ENCODE measurements around the gene EXOC4.

Gene EXOC4

DNA sequence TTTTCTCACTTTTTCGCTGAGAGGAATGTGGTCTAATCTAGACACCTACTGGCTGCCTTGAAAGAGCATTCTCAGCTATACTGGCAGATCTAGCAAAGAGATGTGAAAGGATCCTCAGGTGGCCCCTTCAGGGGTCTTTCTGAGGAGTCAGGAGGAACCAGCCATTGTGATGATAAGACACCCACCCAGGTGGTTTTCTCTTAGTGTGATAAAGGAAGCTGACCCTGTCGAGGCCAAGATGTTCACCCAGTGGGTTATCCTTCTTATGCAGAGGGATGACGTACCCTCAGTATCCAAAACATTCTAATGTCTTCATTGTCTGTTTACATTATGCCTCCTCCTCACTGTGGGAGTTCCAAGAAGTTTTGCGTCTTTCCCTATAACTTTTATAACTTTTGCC is 776.0 kb downstream of the EXOC4 start:
- Histone ChIP-seq H3K79me2 (ENCODE audit: insufficient read depth, low read length) (no peaks in the 10 kb centered on the region), H3K27me3 (ENCODE audit: insufficient read depth, low read length, poor library complexity, severe bottlenecking) (no peaks in the 10 kb centered on the region), H3K4me3 (ENCODE audit: low read length, poor library complexity, severe bottlenecking) (no peak overlapping the region), H3K9me3 (ENCODE audit: insufficient read depth, low read depth, low read length) (peaks cover 4% of the 10 kb centered on the region; the same call in 1 of the 2 replicates), H3K9ac (ENCODE audit: low read depth, low read length, poor library complexity, severe bottlenecking) (no peak overlapping the region), H2AFZ (ENCODE audit: low read length) (no peak overlapping the region), H3K9me2 (replicated peaks; ENCODE audit: low read depth, low read length) (no peaks in the 10 kb centered on the region), H3K4me2 (ENCODE audit: low read depth, low read length, poor library complexity, severe bottlenecking) (no peak overlapping the region), H3K36me3 (ENCODE audit: insufficient read depth, low read length) (no peaks in the 10 kb centered on the region), H3F3A (ENCODE audit: low read depth) (no peaks in the 10 kb centered on the region; the same call in 1 of the 2 replicates), H3K4me1 (ENCODE audit: insufficient read depth, low read length, poor library complexity, severe bottlenecking) (peaks cover 28% of the 10 kb centered on the region), H4K20me1 (ENCODE audit: insufficient read depth, low read length, poor library complexity, severe bottlenecking) (no peaks in the 10 kb centered on the region)
- TF ChIP-seq, protein P1, sequence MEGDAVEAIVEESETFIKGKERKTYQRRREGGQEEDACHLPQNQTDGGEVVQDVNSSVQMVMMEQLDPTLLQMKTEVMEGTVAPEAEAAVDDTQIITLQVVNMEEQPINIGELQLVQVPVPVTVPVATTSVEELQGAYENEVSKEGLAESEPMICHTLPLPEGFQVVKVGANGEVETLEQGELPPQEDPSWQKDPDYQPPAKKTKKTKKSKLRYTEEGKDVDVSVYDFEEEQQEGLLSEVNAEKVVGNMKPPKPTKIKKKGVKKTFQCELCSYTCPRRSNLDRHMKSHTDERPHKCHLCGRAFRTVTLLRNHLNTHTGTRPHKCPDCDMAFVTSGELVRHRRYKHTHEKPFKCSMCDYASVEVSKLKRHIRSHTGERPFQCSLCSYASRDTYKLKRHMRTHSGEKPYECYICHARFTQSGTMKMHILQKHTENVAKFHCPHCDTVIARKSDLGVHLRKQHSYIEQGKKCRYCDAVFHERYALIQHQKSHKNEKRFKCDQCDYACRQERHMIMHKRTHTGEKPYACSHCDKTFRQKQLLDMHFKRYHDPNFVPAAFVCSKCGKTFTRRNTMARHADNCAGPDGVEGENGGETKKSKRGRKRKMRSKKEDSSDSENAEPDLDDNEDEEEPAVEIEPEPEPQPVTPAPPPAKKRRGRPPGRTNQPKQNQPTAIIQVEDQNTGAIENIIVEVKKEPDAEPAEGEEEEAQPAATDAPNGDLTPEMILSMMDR (conservative IDR thresholded peaks at IDR 0.05; ENCODE audit: low read length) = no peak
- no peak for TF ChIP-seq EZH2phosphoT487 (IDR thresholded peaks at IDR 0.05; ENCODE audit: borderline replicate concordance)

DNA sequence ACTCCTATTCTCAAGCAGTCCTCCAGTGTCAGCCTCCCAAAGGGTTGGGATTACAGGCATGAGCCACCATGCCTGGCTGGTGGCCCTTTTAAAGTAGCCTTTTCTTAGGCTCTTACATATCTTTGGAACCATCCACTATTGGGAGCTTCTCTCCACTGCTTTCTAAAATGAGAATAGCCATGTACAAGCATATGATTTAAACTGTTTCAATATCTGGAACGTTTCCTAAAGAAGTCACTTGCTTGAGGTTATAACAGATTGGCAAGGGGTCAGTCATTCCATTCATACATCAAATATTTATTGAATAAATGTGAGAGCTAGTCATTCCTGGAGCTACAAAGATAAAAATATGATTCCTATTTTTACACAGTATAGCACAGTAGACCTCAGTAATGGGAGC is 776.9 kb downstream of the EXOC4 start:
- Histone ChIP-seq H4K20me1 (ENCODE audit: insufficient read depth, low read length, poor library complexity, severe bottlenecking) (no peaks in the 10 kb centered on the region), H3K36me3 (ENCODE audit: insufficient read depth, low read length) (no peaks in the 10 kb centered on the region), H3K9me2 (replicated peaks; ENCODE audit: low read depth, low read length) (no peaks in the 10 kb centered on the region), H3K9ac (ENCODE audit: low read depth, low read length, poor library complexity, severe bottlenecking) (no peak overlapping the region), H3K4me1 (ENCODE audit: insufficient read depth, low read length, poor library complexity, severe bottlenecking) (peaks cover 28% of the 10 kb centered on the region), H3K4me3 (ENCODE audit: low read length, poor library complexity, severe bottlenecking) (no peak overlapping the region), H3K9me3 (ENCODE audit: insufficient read depth, low read depth, low read length) (peaks cover 4% of the 10 kb centered on the region; the same call in 1 of the 2 replicates), H3K79me2 (ENCODE audit: insufficient read depth, low read length) (no peaks in the 10 kb centered on the region), H2AFZ (ENCODE audit: low read length) (no peak overlapping the region), H3K27me3 (ENCODE audit: insufficient read depth, low read length, poor library complexity, severe bottlenecking) (no peaks in the 10 kb centered on the region), H3F3A (ENCODE audit: low read depth) (no peaks in the 10 kb centered on the region; the same call in 1 of the 2 replicates), H3K4me2 (ENCODE audit: low read depth, low read length, poor library complexity, severe bottlenecking) (no peak overlapping the region)
- TF ChIP-seq, protein P1 (conservative IDR thresholded peaks at IDR 0.05; ENCODE audit: low read length) = no peak
- no peak for TF ChIP-seq EZH2phosphoT487 (IDR thresholded peaks at IDR 0.05; ENCODE audit: borderline replicate concordance)

DNA sequence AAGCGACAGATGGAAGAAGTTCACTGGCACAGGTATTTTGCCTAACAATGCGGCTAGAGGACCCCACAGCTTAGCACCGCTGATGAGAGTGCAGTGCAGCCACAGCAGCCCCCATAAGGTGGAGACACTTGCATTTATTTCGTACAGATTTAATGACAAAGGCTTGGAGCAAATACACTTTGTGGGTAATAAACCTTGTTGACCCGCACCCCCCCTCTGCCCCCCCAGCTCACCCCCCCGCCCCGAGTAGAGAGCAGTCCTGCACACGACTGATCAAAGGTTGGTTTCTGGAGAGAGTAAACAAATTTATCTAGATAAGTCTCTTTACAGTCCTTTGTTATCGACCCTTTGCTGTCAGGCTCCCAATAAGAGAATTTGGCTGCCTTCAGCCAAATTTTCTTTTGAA is 777.6 kb downstream of the EXOC4 start:
- Histone ChIP-seq H3F3A (ENCODE audit: low read depth) (no peaks in the 10 kb centered on the region; the same call in 1 of the 2 replicates), H3K9ac (ENCODE audit: low read depth, low read length, poor library complexity, severe bottlenecking) (no peak overlapping the region), H2AFZ (ENCODE audit: low read length) (no peak overlapping the region), H3K36me3 (ENCODE audit: insufficient read depth, low read length) (no peaks in the 10 kb centered on the region), H3K9me2 (replicated peaks; ENCODE audit: low read depth, low read length) (no peaks in the 10 kb centered on the region), H3K4me2 (ENCODE audit: low read depth, low read length, poor library complexity, severe bottlenecking) (no peak overlapping the region), H3K4me1 (ENCODE audit: insufficient read depth, low read length, poor library complexity, severe bottlenecking) (peaks cover 28% of the 10 kb centered on the region), H3K79me2 (ENCODE audit: insufficient read depth, low read length) (no peaks in the 10 kb centered on the region), H3K4me3 (ENCODE audit: low read length, poor library complexity, severe bottlenecking) (no peak overlapping the region), H3K27me3 (ENCODE audit: insufficient read depth, low read length, poor library complexity, severe bottlenecking) (no peaks in the 10 kb centered on the region), H4K20me1 (ENCODE audit: insufficient read depth, low read length, poor library complexity, severe bottlenecking) (no peaks in the 10 kb centered on the region), H3K9me3 (ENCODE audit: insufficient read depth, low read depth, low read length) (peaks cover 4% of the 10 kb centered on the region; the same call in 1 of the 2 replicates)
- TF ChIP-seq, protein P1 (conservative IDR thresholded peaks at IDR 0.05; ENCODE audit: low read length) = no peak
- TF ChIP-seq EZH2phosphoT487 (IDR thresholded peaks at IDR 0.05; ENCODE audit: borderline replicate concordance) = no peak
